ENCODE data around the gene ATE1. TPM values are rescaled to one million over a fixed set of nuclear protein-coding genes. Genes with fewer than 3 reads are reported as not detected.
"Not testable (repeated sequence)": the region's sequence is repeated elsewhere in the genome, so short reads cannot be mapped to it uniquely, and the experiment has no call there.

ATE1 gene
- polyA plus RNA-seq, 1 experiment = 17.9 TPM

GRCh38 chr10:121765204-121765603, 162.6 kb downstream of the ATE1 start:
- no peaks in the 10 kb centered on the region for H3K27me3 ChIP-seq (ENCODE audit: control insufficient read depth, insufficient read depth, low read length)
- no peak for DNase-seq (ENCODE audit: low read depth, low spot score)
- H3K27ac ChIP-seq (ENCODE audit: low read depth, low read length) = no peak overlapping the region
- TF ChIP-seq CTCF (IDR thresholded peaks at IDR 0.05; ENCODE audit: low read depth, low read length) = no peak
- H3K4me3 ChIP-seq (ENCODE audit: low read depth, low read length) = no peak overlapping the region
- peaks cover 3% of the 10 kb centered on the region for H3K9me3 ChIP-seq (ENCODE audit: control insufficient read depth, insufficient read depth, low read length)
- ChIA-PET POLR2A (no interaction called here), CTCF (interaction anchor here (1.0 to 1.1 kb wide), 2 partner anchors 11 to 15 kb away, joined by 3 read pairs; no protein-coding TSS in a partner anchor)

- Histone ChIP-seq H3K27ac (ENCODE audit: low read depth, low read length) (no peak overlapping the region), H3K9me3 (ENCODE audit: control insufficient read depth, insufficient read depth, low read length) (peaks cover 6% of the 10 kb centered on the region), H3K4me3 (ENCODE audit: low read depth, low read length) (no peak overlapping the region), H3K27me3 (ENCODE audit: control insufficient read depth, insufficient read depth, low read length) (no peaks in the 10 kb centered on the region)
- ChIA-PET CTCF (interaction anchor here (1.0 to 1.1 kb wide), 2 partner anchors 11 to 14 kb away, joined by 3 read pairs; no protein-coding TSS in a partner anchor), POLR2A (no interaction called here)
- TF ChIP-seq CTCF (IDR thresholded peaks at IDR 0.05; ENCODE audit: low read depth, low read length) = no peak
- no peak for DNase-seq (ENCODE audit: low read depth, low spot score)
These were observed 163.4 kb downstream of the ATE1 start for GRCh38 chr10:121764233-121764942.

- H3K27me3 ChIP-seq (ENCODE audit: control insufficient read depth, insufficient read depth, low read length); H3K27ac ChIP-seq (ENCODE audit: low read depth, low read length); H3K4me3 ChIP-seq (ENCODE audit: low read depth, low read length); POLR2A ChIA-PET; DNase-seq (ENCODE audit: low read depth, low spot score): not testable (repeated sequence)
- CTCF ChIA-PET = interaction anchor here (1.2 kb wide), 1 partner anchor 809 kb away, joined by 3 read pairs; no protein-coding TSS in a partner anchor
- H3K9me3 ChIP-seq (ENCODE audit: control insufficient read depth, insufficient read depth, low read length) = peaks cover 17% of the 10 kb centered on the region
These were observed 170.6 kb downstream of the ATE1 start for GRCh38 chr10:121757241-121757640.

- H3K4me3 ChIP-seq (ENCODE audit: low read depth, low read length); POLR2A ChIA-PET; H3K27ac ChIP-seq (ENCODE audit: low read depth, low read length); H3K27me3 ChIP-seq (ENCODE audit: control insufficient read depth, insufficient read depth, low read length); CTCF ChIA-PET; DNase-seq (ENCODE audit: low read depth, low spot score): not testable (repeated sequence)
- H3K9me3 ChIP-seq (ENCODE audit: control insufficient read depth, insufficient read depth, low read length) = peaks cover 14% of the 10 kb centered on the region
These were observed 172.3 kb downstream of the ATE1 start for GRCh38 chr10:121755496-121755895.

- no peak for TF ChIP-seq CTCF (IDR thresholded peaks at IDR 0.05; ENCODE audit: low read depth, low read length)
- POLR2A ChIA-PET = no interaction called here
These were observed 173.2 kb downstream of the ATE1 start for GRCh38 chr10:121754666-121755065.

GRCh38 chr10:121753726-121754476, 173.9 kb downstream of the ATE1 start:
- H3K27me3 ChIP-seq (ENCODE audit: control insufficient read depth, insufficient read depth, low read length) = no peaks in the 10 kb centered on the region
- ChIA-PET POLR2A (no interaction called here), CTCF (interaction anchor here (0.6 to 1.5 kb wide), 8 partner anchors 9 to 805 kb away, joined by 3 to 6 read pairs (median 3); no protein-coding TSS in a partner anchor)
- no peak for DNase-seq (ENCODE audit: low read depth, low spot score)
- no peak overlapping the region for H3K4me3 ChIP-seq (ENCODE audit: low read depth, low read length)
- no peak overlapping the region for H3K27ac ChIP-seq (ENCODE audit: low read depth, low read length)
- TF ChIP-seq CTCF (IDR thresholded peaks at IDR 0.05; ENCODE audit: low read depth, low read length) = peak; percentile 49
- peaks cover 8% of the 10 kb centered on the region for H3K9me3 ChIP-seq (ENCODE audit: control insufficient read depth, insufficient read depth, low read length)

More at GRCh38 chr10:121754666-121755065, 173.2 kb downstream of the ATE1 start:
- H3K4me3 ChIP-seq (ENCODE audit: low read depth, low read length) = no peak overlapping the region
- H3K9me3 ChIP-seq (ENCODE audit: control insufficient read depth, insufficient read depth, low read length) = peaks cover 14% of the 10 kb centered on the region
- CTCF ChIA-PET = interaction anchor here (1.0 to 1.5 kb wide), 4 partner anchors 9 to 806 kb away, joined by 3 to 6 read pairs (median 4); no protein-coding TSS in a partner anchor
- H3K27ac ChIP-seq (ENCODE audit: low read depth, low read length) = no peak overlapping the region
- H3K27me3 ChIP-seq (ENCODE audit: control insufficient read depth, insufficient read depth, low read length) = no peaks in the 10 kb centered on the region
- no peak for DNase-seq (ENCODE audit: low read depth, low spot score)
